ENCODE data around the gene NMUR2.

The NMUR2 gene

GRCh38 chr5:152405145-152405544, at the start of gene NMUR2:
TSS of gene NMUR2 (minus strand) at chr5:152405279. CDS start at chr5:152405113, 166 bp downstream.
- peak; percentile 10 for DNase-seq

- no peak for DNase-seq
Observed at GRCh38 chr5:152443935-152444334, 38.9 kb upstream of the NMUR2 start.

DNA sequence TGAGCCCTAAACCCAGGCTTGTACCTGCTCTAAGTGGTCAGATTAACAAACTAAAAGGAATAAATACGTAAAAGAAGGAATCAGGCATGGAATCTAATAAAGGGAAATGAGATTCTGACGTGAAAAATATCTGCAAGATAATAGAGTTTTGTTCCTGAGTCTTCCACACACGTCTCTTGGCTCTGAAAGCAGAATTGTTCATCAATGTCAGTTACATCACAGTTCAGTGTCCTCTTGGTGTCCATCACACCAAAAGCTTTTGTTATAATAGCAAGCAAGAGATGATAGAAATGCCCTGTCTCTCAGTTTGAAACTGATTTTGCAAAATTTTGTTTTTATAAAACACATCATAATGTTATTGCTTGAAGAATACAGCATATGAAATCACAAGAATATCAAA, 34.7 kb upstream of the NMUR2 start:
- DNase-seq: no peak

- no peak for DNase-seq
Observed at GRCh38 chr5:152437866-152438265, 32.8 kb upstream of the NMUR2 start.

- DNase-seq: no peak
Observed at GRCh38 chr5:152427721-152428120, 22.6 kb upstream of the NMUR2 start.

- no peak for DNase-seq
Observed at GRCh38 chr5:152425083-152425482, 20.0 kb upstream of the NMUR2 start.

DNA sequence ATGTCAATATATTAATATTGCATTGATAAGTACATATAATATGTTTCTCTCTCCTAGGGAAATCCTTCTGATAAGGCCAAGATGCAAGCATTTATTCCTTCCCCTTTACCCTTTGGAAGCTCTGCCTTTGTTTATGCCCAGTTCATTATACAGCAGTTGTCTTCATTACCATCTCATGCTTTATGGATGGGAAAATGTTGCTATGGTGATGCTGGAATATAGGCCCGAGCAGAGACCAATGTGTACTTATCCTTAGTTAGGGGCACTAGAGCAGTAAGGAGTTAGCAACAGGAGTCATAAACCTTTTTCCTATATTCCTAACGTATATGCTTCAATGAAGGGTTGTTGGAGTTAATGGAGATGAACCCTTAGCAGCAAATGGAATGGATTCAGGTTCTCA, 19.4 kb upstream of the NMUR2 start:
- DNase-seq: no peak

DNA sequence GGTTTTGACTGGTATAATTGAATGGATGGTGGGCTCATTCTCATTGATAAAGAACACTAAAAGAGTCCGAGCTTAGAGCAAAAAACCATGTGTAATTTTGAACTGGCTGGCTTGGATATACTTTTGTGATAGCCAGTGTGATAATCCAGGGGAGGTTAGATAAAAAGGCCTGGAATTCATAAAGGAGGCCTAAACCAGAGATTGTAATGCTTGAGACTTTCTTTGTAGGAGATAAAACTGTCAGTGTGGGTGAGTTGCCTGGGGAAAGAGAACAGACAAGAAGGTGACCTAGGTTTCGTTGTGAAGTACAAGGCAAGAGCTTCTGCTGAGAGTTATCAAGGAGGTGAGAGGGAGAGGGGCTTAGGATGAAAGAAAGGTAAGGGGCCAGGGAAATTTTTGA, 17.0 kb upstream of the NMUR2 start:
- no peak for DNase-seq

DNA sequence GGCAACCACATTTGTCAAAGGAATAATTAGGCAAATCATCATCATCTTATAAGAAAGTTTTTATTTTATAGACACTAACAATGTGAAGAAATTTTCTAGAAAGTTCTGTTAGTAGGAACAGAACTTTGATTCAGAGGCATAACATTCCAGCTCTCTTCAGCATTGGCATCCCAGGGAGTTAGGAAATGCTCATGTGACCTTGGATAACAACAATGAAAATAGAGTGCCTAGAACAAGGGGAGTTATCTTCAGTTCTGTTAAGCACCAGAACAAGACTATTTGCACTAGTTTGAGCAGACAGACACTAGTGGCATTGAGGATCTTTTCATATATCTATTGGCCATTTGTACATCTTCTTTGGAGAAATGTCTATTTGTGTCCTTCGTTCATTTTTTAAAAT, 7.0 kb upstream of the NMUR2 start:
- no peak for DNase-seq

DNA sequence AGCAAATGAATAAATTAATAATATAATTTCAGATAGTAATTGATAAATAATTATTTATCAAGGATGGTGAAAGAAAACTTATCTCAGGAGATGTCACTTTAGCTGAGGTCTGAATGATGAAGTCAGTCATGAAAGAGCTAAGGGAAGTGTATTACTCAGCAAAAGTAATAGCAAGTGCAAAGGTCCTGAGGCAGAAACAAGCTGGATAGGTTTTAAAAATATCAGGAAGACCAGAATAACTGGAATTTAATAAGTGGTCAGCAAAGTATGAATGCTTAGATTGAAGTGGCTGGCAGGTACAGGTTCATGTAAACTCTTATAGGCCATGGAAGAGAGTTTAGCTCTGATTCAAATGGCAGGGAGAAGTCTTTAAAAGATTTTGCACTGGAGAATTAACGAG, 1.0 kb upstream of the NMUR2 start:
- DNase-seq: no peak

GRCh38 chr5:152404494-152404893, 585 bp downstream of the NMUR2 start:
- DNase-seq: no peak

DNA sequence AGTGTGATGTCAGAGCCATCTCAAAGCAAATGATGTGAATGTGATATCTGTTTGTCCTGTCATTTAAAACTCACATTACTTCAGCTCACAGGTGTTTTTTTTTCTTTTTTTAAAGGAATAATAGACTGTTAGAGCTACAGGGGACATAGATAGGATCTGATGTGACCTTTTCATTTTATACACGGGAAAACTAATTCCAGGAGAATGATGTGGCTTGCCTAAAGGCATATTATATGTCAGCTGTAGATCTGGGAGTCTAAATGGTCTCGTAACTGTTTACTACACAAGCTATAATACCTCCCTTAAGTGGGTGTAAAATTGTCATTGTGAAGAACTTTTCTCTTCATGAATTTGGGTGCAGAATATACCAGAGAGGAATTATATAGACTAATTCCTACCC, 2.0 kb downstream of the NMUR2 start:
- DNase-seq: no peak

DNA sequence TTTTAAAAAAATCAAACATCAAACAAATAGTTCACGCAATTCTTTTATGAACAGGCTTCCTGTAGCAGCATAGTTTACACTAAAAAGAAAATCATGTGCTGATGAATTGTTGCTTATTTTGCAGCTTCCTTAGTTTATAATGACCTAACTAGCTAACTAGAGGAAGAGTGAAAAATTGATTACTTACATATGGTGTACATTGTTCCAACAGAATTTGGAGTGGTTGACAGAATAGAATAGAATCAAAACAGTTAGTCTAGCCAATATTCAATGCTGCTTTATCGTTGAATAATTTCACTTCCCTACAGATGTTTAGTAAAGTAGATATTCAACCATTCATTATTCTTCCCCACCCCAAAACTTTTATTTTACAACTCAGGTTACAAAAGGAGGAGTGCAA, 4.2 kb downstream of the NMUR2 start:
- no peak for DNase-seq

DNA sequence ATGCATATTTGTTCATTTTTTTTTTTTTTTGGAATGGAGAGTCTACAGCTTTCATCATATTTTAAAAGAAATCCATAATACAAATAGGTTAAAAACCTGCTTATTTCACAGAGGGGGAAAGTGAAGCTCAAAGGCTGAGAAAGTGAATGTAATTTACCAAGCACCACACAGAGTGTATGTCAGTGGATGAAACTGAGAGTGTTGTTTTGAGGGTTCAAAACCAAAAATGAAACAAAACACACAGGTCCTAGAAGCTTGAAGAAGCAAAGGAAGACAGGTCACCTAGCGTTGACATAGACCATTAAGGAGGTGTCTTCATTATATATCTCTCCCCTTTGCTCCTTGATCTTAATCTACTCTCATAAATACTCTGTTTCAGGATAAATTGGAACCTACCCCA, 7.5 kb downstream of the NMUR2 start:
- no peak for DNase-seq

DNA sequence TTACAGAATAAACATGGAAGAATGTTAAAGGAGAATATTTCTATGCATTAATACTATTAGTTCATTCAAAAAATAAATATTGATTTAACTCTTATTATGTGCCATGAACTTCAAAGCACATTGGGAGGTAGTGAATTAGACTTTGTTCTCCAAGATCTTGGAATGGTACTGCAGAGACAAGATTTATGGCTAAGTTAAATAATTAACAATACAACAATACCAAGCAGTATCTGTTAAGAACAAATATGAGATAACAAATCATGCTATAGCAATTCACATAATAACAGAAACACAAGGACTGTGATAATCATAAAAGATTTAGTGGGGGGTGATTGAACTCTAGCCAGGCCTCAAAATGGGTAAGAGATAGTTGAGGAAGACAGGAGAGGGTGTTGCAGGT, 11.6 kb downstream of the NMUR2 start:
- DNase-seq: no peak

DNA sequence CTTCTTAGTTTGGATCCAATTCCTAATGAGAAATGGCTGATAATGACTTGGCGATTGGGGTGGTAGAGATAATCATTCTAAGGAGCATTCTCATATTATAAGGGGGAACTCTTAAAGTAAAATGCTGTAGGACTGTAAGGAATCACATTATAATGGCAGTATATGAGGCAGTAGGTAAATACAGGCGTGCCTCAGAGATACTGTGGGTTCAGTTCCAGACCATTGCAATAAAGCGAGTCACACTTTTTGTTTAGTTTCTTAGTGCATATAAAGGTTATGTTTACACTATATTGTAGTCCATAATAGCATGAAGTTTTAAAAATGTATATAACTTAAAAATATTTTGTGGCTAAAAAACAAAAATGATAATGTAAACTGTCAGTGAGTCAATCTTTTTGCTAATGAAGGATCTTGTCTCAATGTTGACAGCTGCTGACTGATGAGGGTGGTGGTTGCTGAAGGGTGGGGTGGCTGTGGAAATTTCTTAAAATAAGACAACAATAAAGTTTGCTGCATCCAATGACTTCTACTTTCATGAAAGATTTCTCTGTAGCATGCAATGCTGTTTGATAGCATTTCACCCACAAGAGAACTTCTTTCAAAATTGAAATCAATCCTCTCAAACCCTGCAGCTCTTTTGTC, 15.8 kb downstream of the NMUR2 start:
- DNase-seq: no peak

DNA sequence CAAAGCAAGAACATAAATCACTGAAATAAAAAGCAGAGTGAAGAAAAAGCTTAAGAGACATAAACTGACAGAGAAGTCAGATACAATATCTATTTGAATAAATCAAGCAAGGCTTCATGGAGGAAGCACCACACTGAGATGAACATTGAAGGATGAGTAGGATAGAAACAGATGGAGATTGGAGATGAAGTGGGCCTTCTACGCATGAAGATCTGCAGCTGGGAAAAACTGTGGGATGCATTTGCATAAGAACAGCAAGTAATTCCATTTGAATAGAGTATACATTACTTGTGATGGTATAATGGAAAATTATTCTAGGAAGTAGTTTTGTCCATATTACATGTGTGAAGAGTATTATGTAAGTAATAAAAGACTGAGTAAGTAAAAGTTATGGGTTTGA, 16.5 kb downstream of the NMUR2 start:
- no peak for DNase-seq

DNA sequence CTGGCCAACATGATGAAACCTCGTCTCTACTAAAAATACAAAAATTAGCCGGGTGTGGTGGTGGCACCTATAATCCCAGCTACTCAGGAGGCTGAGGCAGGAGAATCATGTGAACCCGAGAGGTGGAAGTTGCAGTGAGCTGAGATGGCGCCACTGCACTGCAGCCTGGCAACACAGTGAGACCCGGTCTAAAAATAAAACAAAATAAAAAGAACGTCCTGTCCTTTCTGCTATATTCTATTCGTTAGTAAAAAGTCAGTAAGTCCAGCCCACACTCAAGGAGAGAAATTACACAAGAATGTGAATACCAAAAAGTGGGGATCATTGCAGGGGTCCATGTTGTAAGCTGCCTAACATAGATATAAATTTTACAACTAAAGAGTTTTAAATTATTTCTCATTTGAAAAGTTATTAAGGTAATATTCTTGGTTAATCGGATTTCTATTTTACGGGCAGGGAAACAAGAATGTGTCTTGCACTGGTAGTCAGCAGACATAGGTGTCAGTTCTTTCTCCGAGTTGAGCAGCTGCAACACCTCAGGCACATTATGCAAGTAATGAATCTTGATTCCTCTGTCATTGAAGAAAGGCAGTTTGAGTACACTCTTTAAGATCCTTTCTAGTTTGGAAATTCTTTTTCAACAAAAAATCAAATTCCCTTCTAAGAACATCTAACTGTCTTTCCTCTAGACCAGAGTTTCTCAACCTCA, 24.5 kb downstream of the NMUR2 start:
- no peak for DNase-seq

GRCh38 chr5:152379331-152379730, 25.7 kb downstream of the NMUR2 start:
- DNase-seq: no peak

GRCh38 chr5:152378730-152379129, 26.3 kb downstream of the NMUR2 start:
- DNase-seq: no peak

DNA sequence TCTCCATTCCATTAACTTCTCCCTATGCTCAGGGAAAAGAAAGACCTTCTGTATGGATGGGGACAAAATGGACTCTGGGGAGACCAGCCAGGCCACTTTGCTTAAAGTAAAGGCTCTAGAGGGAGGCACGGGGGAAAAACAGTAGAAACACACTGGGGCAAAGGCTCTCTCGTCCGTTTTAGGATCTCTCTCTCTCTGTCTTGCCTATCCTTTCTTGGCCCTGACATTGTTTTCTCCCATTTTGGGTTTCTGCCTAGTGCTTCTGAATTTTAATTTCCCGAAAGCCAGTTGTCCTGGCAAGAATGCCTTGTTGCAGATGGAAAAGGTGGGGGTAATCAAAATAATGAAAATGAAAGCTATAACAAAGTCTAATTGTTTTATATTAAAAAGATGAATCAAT, 28.2 kb downstream of the NMUR2 start:
- no peak for DNase-seq

DNA sequence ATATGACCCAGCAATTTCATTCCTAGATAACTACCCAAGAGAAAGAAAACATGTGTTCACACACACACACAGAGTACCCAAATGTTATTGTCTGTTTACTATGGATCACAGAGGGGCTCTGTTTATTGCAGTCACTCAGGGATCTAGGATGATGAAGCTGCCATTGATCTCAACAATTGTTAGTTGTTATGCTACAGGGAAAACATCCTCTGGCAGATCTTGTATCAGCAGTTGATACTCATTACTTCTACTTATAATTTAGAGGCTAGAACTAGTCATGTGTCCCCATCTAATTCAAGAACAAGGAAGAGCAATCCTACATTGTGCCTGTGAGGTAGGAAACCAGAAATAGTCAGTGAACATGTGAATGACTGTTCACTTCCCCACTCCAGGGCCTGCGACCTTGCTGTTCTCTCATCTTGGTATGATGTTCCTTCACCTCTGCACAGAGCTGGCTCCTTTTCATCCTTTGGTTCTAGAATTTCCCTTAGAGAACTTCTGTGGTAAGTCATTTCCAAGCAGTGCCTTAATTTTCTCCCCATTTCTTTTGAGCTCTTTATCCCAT, 30.3 kb downstream of the NMUR2 start:
- DNase-seq: no peak

DNA sequence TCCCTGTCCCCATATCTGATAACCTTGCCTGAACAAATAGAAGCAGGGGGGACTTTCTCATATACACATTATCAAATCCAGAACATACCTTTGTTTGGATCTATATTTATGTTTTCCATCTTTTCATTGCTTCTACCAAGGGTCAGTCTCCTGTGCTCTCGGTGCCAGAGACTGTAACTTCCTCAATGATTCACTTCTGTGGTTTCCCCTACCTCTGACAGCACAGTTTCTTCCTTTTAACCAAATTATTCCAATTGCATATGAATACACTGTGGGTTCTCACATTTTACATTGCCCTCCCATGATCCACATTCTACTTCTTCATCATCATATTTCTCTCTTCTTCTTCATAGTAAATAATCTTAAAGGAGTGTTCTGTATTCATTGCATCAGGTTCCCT, 32.2 kb downstream of the NMUR2 start:
- no peak for DNase-seq

GRCh38 chr5:152369298-152369697, 35.8 kb downstream of the NMUR2 start:
- DNase-seq: no peak

- DNase-seq: no peak
Observed at GRCh38 chr5:152367554-152367953, 37.5 kb downstream of the NMUR2 start.

Measured in NCI-H1092 (cell line).